H1 (cell line): ENCODE results near the gene LDHB. TPM values are rescaled to one million over a fixed set of nuclear protein-coding genes. Genes with fewer than 3 reads are reported as not detected.
"Not testable (repeated sequence)": the region's sequence is repeated elsewhere in the genome, so short reads cannot be mapped to it uniquely, and the experiment has no call there.

Source experiments
- CTCF ChIA-PET: fragments of 300-600 bp; sonication (Branson Sonifier 250); formaldehyde crosslinking; loops from one replicate; lab custom pipeline; 2021; ENCODE audit not compliant: partially characterized antibody; lab: Charles Lee
- POLR2A ChIA-PET: fragments of 300-600 bp; sonication (Branson Sonifier 250); formaldehyde crosslinking; loops from one replicate; lab custom pipeline; 2021; ENCODE audit warnings: inconsistent platforms; ENCODE audit not compliant: partially characterized antibody; lab: Charles Lee
- DNase-seq, 2 experiments: peaks; one replicate each; pipeline versions ENCODE4 v3.0.0 to v3.0.0-alpha.2; 2010 to 2022; ENCODE audit warnings: low spot score in 2 of 2, low read depth in 1 of 2, mixed read lengths in 1 of 2
- FAIRE-seq: peaks from 2 replicates; lab custom pipeline; 2011; peaks lifted over from hg19 to GRCh38; lab: Jason Lieb, UNC
- H2AFZ ChIP-seq: 2 replicates; pipeline ENCODE4 v1.8.1; 2012; ENCODE audit warnings: low read length, inconsistent platforms
- H2AK5ac ChIP-seq: 2 replicates; pipeline ENCODE4 v1.6.1; 2013; ENCODE audit warnings: low read depth, low read length
- H2BK120ac ChIP-seq: replicated peaks from 2 replicates; pipeline ENCODE3; 2013; ENCODE audit warnings: low read depth, low read length, inconsistent platforms
- H2BK12ac ChIP-seq: 2 replicates; pipeline ENCODE4 v1.6.1; 2013; ENCODE audit warnings: low read depth, low read length
- H2BK15ac ChIP-seq: 2 replicates; pipeline ENCODE4 v1.6.1; 2013; ENCODE audit warnings: low read length
- H2BK20ac ChIP-seq: 2 replicates; pipeline ENCODE4 v1.6.1; 2013; ENCODE audit warnings: low read length
- H2BK5ac ChIP-seq: 2 replicates; pipeline ENCODE4 v1.6.1; 2013; ENCODE audit warnings: low read depth, low read length
- H3K14ac ChIP-seq: 2 replicates; pipeline ENCODE4 v1.6.1; 2013; ENCODE audit warnings: inconsistent platforms; ENCODE audit not compliant: insufficient read length
- H3K18ac ChIP-seq: 2 replicates; pipeline ENCODE4 v1.6.1; 2013; ENCODE audit warnings: low read length; ENCODE audit errors: extremely low read depth
- H3K23ac ChIP-seq: 2 replicates; pipeline ENCODE4 v1.6.1; 2013; ENCODE audit warnings: inconsistent platforms; ENCODE audit not compliant: insufficient read length
- H3K23me2 ChIP-seq: 2 replicates; pipeline ENCODE4 v1.6.1; 2013; ENCODE audit warnings: low read depth, low read length
- H3K27ac ChIP-seq: 2 replicates; pipeline ENCODE4 v1.6.1; 2011; ENCODE audit warnings: low read depth, low read length, inconsistent platforms
- H3K27me3 ChIP-seq, 4 experiments: replicated peaks in 1 of 4; 1 replicate in 1 of 4; 2 replicates in 3 of 4; pipeline versions ENCODE4 v1.6.1 to v1.8.1; 2011 to 2013; ENCODE audit warnings: low read length in 3 of 4, mild to moderate bottlenecking in 3 of 4, inconsistent platforms in 2 of 4, mixed read lengths in 2 of 4, moderate library complexity in 1 of 4; ENCODE audit not compliant: control insufficient read depth in 3 of 4, insufficient read depth in 3 of 4; ENCODE audit errors: extremely low read depth in 1 of 4
- H3K36me3 ChIP-seq, 4 experiments: 2 replicates each; pipeline versions ENCODE4 v1.6.1 to v1.8.1; 2011 to 2013; ENCODE audit warnings: mild to moderate bottlenecking in 4 of 4, low read length in 3 of 4, moderate library complexity in 2 of 4, control low read depth in 1 of 4, inconsistent platforms in 1 of 4; ENCODE audit not compliant: insufficient read depth in 4 of 4, control insufficient read depth in 2 of 4
- H3K4ac ChIP-seq: replicated peaks from 2 replicates; pipeline ENCODE3; 2013; ENCODE audit warnings: low read length, low read depth, mixed read lengths, inconsistent platforms; ENCODE audit not compliant: insufficient read length
- H3K4me1 ChIP-seq, 4 experiments: replicated peaks in 1 of 4; 1 replicate in 1 of 4; 2 replicates in 3 of 4; pipeline versions ENCODE4 v1.6.1 to v1.8.1; 2011 to 2013; ENCODE audit warnings: low read length in 3 of 4, inconsistent platforms in 2 of 4, mixed read lengths in 1 of 4; ENCODE audit not compliant: insufficient read depth in 4 of 4, control insufficient read depth in 3 of 4
- H3K4me2 ChIP-seq, 2 experiments: 2 replicates each; pipeline versions ENCODE4 v1.6.1 to v1.8.1; 2011 to 2013; ENCODE audit warnings: low read depth in 2 of 2, low read length in 2 of 2, control low read depth in 1 of 2, inconsistent platforms in 1 of 2, mild to moderate bottlenecking in 1 of 2; ENCODE audit not compliant: insufficient read depth in 1 of 2
- H3K4me3 ChIP-seq, 4 experiments: fragments of 200-600, 300-600 bp in 1 of 4; sonication (generic), shearing (Covaris generic), sonication (Bioruptor Twin) in 1 of 4; 2 replicates each; pipeline versions ENCODE4 v1.5.1 to v1.8.1; 2011 to 2016; ENCODE audit warnings: low read length in 4 of 4, low read depth in 3 of 4, control low read depth in 2 of 4, inconsistent platforms in 2 of 4, mild to moderate bottlenecking in 2 of 4, mixed read lengths in 1 of 4, moderate library complexity in 1 of 4; ENCODE audit not compliant: insufficient read depth in 2 of 4; ENCODE audit errors: extremely low read depth in 1 of 4
- H3K56ac ChIP-seq: replicated peaks from 2 replicates; pipeline ENCODE3; 2013; ENCODE audit warnings: low read depth, mild to moderate bottlenecking, mixed read lengths, low read length, inconsistent platforms; ENCODE audit not compliant: insufficient read length
- H3K79me1 ChIP-seq: 2 replicates; pipeline ENCODE4 v1.6.1; 2013; ENCODE audit warnings: low read depth, low read length, control low read depth
- H3K79me2 ChIP-seq, 2 experiments: 2 replicates each; pipeline versions ENCODE4 v1.6.1 to v1.8.1; 2012 to 2013; ENCODE audit warnings: low read length in 2 of 2, mild to moderate bottlenecking in 2 of 2, inconsistent platforms in 1 of 2; ENCODE audit not compliant: insufficient read depth in 2 of 2, control insufficient read depth in 1 of 2
- H3K9ac ChIP-seq, 4 experiments: replicated peaks in 1 of 4; 1 replicate in 1 of 4; 2 replicates in 3 of 4; pipeline versions ENCODE4 v1.6.1 to v1.8.1; 2011 to 2013; ENCODE audit warnings: low read depth in 3 of 4, low read length in 3 of 4, control low read depth in 2 of 4, mild to moderate bottlenecking in 2 of 4, moderate library complexity in 2 of 4, inconsistent platforms in 1 of 4; ENCODE audit errors: extremely low read depth in 1 of 4
- H3K9me3 ChIP-seq, 2 experiments: 2 replicates each; pipeline versions ENCODE4 v1.6.1 to v1.8.1; 2012 to 2013; ENCODE audit warnings: mild to moderate bottlenecking in 2 of 2, moderate library complexity in 2 of 2, control low read depth in 1 of 2, inconsistent platforms in 1 of 2, low read depth in 1 of 2, low read length in 1 of 2, mixed read lengths in 1 of 2; ENCODE audit not compliant: insufficient read depth in 2 of 2
- H4K20me1 ChIP-seq, 2 experiments: replicated peaks in 1 of 2; 2 replicates each; pipeline versions ENCODE3 to v1.8.1; 2011 to 2013; ENCODE audit warnings: inconsistent platforms in 2 of 2, low read length in 2 of 2, mild to moderate bottlenecking in 1 of 2; ENCODE audit not compliant: insufficient read depth in 2 of 2, control insufficient read depth in 1 of 2
- H4K5ac ChIP-seq: 2 replicates; pipeline ENCODE4 v1.6.1; 2013; ENCODE audit warnings: low read length, low read depth, mixed read lengths, inconsistent platforms; ENCODE audit not compliant: insufficient read length
- H4K8ac ChIP-seq: 2 replicates; pipeline ENCODE4 v1.8.0; 2013; ENCODE audit warnings: mild to moderate bottlenecking, moderate library complexity, low read length, inconsistent platforms; ENCODE audit not compliant: insufficient read depth; ENCODE audit errors: extremely low read depth
- H4K91ac ChIP-seq: replicated peaks from 2 replicates; pipeline ENCODE3; 2013; ENCODE audit warnings: low read length, mixed read lengths, inconsistent platforms; ENCODE audit not compliant: insufficient read length
- WGBS, 2 experiments: shearing (Covaris generic) in 1 of 2; methylation state at CpG; one replicate each; pipeline versions ENCODE4 v1.1.6 to v1.1.7; 2013 to 2015; ENCODE audit warnings: low lambda C conversion rate in 2 of 2, mixed read lengths in 2 of 2, inconsistent platforms in 1 of 2, low coverage in 1 of 2, missing lambda C conversion rate in 1 of 2; ENCODE audit not compliant: insufficient replicate concordance in 2 of 2, insufficient coverage in 1 of 2, insufficient read length in 1 of 2; ENCODE audit errors: extremely low coverage in 1 of 2, missing lambda C conversion rate in 1 of 2; 5-methylcytosine and 5-hydroxymethylcytosine counted together
- polyA plus RNA-seq, 7 experiments: library from polyadenylated mRNA; depleted of rRNA in 3 of 7; stranded (reverse) in 5 of 7; unstranded in 2 of 7; fragments of >200 nt in 5 of 7; fragments of 200-250 nt in 2 of 7; gene quantifications; 1 replicate in 5 of 7; 2 replicates in 1 of 7; 4 replicates in 1 of 7; pipeline versions ENCODE4 v1.2.1 to v1.2.3, GENCODE V29; 2011 to 2013; ENCODE audit warnings: missing spikeins in 2 of 7, mixed read lengths in 2 of 7
- total RNA-seq: library from RNA; stranded (reverse); fragmentation: NEBNext Ultra II Directional; extraction: Animal tissue kit (Norgen Biotek cat#: 25700); gene quantifications from 2 replicates; pipeline ENCODE4 v1.2.1, GENCODE V29; 2021

LDHB gene
- total and polyA plus RNA-seq, 2 of the 8 experiments (the other 6 are each of a cell fraction or from before 2014, with no cell fraction given): 1,177 to 1,781 TPM

DNA sequence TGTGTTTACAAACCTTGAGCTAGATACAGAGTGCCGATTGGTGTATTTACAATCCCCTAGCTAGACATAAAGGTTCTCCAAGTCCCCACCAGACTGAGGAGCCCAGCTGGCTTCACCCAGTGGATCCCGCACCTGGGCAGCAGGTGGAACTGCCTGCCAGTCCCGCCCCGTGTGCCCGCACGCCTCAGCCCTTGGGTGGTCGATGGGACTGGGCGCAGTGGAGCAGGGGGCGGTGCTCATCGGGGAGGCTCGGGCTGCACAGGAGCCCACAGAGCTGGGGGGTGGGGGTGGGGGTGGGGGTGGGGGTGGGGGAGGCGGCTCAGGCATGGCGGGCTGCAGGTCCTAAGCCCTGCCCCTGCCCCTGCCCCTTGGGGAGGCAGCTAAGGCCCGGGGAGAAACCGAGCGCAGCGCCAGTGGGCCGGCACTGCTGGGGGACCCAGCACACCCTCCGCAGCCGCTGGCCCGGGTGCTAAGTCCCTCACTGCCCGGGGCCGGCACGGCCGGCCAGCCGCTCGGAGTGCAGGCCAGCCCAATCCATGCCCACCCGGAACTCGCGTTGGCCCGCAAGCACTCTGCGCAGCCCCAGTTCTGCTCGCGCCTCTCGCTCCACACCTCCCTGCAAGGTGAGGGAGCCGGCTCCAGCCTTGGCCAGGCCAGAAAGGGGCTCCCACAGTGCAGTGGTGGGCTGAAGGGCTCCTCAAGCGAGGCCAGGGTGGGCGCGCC is 16.3 kb upstream of the LDHB start:
- H3K4me2 ChIP-seq, H3K18ac ChIP-seq, H2BK12ac ChIP-seq, H4K8ac ChIP-seq, H2AK5ac ChIP-seq, H4K91ac ChIP-seq, H3K14ac ChIP-seq, FAIRE-seq, H2BK15ac ChIP-seq, H3K56ac ChIP-seq, H3K23me2 ChIP-seq, DNase-seq, H2BK120ac ChIP-seq, H3K23ac ChIP-seq, H3K4me3 ChIP-seq, H3K9me3 ChIP-seq, H3K27ac ChIP-seq, H3K4ac ChIP-seq, H2AFZ ChIP-seq, H3K27me3 ChIP-seq, H3K79me2 ChIP-seq, H3K4me1 ChIP-seq, H4K20me1 ChIP-seq, H2BK5ac ChIP-seq, H3K9ac ChIP-seq, H2BK20ac ChIP-seq, H3K36me3 ChIP-seq, H4K5ac ChIP-seq, H3K79me1 ChIP-seq: not testable (repeated sequence)
- POLR2A ChIA-PET: interaction anchor here (1.7 kb wide), 1 partner anchor 17 kb away, joined by 10 read pairs; the partner anchor contains the start of gene LDHB
- CTCF ChIA-PET: interaction anchor here (1.3 kb wide), 1 partner anchor 11 kb away, joined by 4 read pairs; no protein-coding TSS in a partner anchor
- WGBS, 2 experiments: 97% methylated on average over 27 of the region's 39 CpGs; no CpG with 5 or more reads in 1 of the 2 experiments
